GM10847 (cell line): ENCODE results near the gene TTC13.

Source experiments
- POLR2A ChIP-seq: IDR thresholded peaks from 2 replicates; pipeline ENCODE4 v1.6.1; 2011; ENCODE audit not compliant: insufficient read length; ENCODE audit errors: extremely low read depth

The TTC13 gene

GRCh38 chr1:230861489-230861888 lies 117.2 kb downstream of the TTC13 start:
- TF ChIP-seq POLR2A, result no peak

- TF ChIP-seq POLR2A, result no peak
Observed at GRCh38 chr1:230860617-230861384, 117.9 kb downstream of the TTC13 start.

DNA sequence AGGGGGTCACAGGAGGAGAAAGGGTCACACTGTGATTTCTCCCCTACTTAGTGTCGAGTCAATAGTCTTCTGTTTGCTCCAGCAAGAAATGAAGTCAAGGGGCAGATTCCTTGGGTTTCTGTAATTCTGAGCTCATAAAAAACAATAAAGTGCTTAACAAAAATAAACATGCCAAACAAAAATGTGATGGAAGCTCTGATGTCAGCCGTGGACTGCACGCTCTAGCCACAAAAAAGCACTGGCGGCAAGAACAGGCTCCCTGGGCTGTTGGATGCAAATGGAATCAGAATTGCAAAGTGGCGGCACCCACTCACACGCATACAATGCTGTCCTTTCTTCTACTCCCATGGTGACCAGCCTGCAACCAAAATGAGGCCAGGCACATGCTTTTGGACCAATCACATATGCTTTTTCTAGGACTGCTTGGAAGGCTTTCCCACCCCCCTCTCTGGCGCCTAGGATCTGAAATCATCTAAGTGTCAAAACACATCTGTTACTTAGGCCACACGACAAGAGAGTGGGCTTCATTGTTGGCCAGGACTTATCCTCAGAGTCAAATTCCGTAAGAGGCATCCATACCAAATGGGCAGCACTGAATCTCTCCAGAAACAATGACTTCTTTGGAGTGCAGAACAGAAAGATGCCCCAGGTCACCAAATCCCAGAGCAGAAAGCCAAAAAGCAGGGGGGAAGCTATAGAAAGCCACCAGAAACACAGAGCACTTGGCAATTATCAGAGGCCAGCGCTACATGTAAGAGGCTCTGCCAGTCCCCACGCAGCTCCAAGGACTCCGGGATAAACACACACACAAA lies 119.5 kb downstream of the TTC13 start:
- TF ChIP-seq POLR2A, result no peak

DNA sequence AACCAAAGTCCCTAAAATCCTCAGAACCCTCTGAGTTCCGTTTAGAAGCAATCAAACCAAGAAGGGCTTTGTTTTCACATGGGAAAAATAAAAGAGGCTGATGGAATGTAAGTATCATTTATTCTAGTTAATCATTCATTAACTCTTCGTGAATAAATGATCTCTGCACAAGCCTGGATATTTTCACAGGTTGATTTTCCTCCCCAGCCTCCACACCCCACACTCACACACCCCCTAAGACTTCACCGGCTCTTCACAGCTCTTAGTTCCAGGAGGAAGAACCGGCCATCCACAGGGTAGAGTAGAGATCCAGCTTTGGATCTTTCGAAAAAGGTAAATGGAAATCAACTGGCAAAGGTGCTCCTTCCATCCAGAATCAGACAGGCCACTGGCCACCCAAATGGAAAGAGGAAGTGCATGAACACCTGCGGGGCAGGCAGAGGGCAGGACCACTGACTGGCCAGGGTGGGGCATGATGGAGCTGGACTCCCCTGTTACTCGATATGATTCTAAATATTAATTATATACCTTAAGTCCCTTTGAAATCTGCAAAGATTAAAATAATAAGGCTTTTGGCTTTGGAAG lies 120.3 kb downstream of the TTC13 start:
- TF ChIP-seq POLR2A, result no peak

DNA sequence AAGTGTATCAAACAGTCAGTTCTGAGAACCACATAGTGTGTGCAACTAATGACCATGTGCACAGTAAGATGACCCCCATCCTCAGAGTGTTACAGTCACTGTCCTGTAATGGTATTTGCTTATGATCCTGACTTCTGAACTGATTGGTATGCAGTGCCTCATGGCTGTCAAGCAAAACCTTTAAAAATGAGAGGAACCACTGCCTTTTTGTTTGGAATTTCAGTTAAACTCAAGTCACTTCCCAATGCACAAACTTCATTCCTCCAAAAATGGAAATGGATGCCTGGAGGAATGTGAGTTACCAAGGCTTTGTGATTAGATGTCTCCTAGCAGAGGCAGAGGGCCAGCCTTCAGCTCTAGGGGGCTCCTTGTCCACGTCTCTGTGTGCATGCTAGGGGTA lies 120.8 kb downstream of the TTC13 start:
- no peak for TF ChIP-seq POLR2A

DNA sequence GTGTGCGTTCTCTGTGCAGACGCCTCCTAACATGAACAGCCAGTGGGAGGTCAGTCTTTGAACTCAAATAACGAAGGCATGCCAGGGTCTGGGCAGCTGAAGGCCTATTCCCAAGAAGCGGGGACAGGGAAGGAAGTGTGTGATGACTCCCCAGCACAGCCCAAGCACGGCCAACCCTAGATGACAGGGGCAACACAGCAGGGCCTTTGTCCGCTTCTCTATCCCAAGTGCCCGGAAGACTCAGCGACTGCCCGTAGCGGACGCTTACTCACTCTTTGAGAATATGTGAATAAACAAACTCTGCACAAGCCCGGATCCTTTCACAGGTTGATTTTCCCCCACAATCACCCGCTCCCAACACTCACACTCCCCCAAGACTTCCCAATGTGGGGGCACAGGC lies 121.6 kb downstream of the TTC13 start:
- no peak for TF ChIP-seq POLR2A
